CD4-positive, alpha-beta memory T cell (primary cell): Measurements from ENCODE around the gene CCDC197. TPM values are rescaled to one million over a fixed set of nuclear protein-coding genes. Genes with fewer than 3 reads are reported as not detected.

Source experiments
- CTCF ChIA-PET: fragments of 350-600 bp; sonication (Branson Sonifier 250); formaldehyde crosslinking; loops from one replicate; lab custom pipeline; 2021; ENCODE audit warnings: inconsistent platforms; ENCODE audit not compliant: partially characterized antibody; lab: Charles Lee
- POLR2A ChIA-PET: fragments of 350-600 bp; sonication (Branson Sonifier 250); formaldehyde crosslinking; loops from one replicate; lab custom pipeline; 2021; ENCODE audit not compliant: partially characterized antibody; lab: Charles Lee
- DNase-seq, 5 donors: peaks; one replicate each; pipeline versions ENCODE4 v3.0.0 to v3.0.0-alpha.2; 2020 to 2022; ENCODE audit warnings: mixed read lengths in 1 of 5
- H3K27ac ChIP-seq: one replicate; pipeline ENCODE4 v1.7.0; 2013; ENCODE audit warnings: low read depth, low read length
- H3K27me3 ChIP-seq: 2 replicates; pipeline ENCODE4 v1.7.0; 2013; ENCODE audit warnings: mild to moderate bottlenecking, low read length, moderate library complexity; ENCODE audit not compliant: insufficient read depth
- H3K36me3 ChIP-seq: 2 replicates; pipeline ENCODE4 v1.7.0; 2013; ENCODE audit warnings: mild to moderate bottlenecking, low read length, moderate library complexity; ENCODE audit not compliant: insufficient read depth
- H3K4me1 ChIP-seq: 2 replicates; pipeline ENCODE4 v1.7.0; 2013; ENCODE audit warnings: mild to moderate bottlenecking, low read length, moderate library complexity; ENCODE audit not compliant: insufficient read depth
- H3K4me3 ChIP-seq, 2 donors: one replicate each; pipeline ENCODE4 v1.7.0; 2013; ENCODE audit warnings: low read length in 2 of 2, mild to moderate bottlenecking in 1 of 2
- H3K9me3 ChIP-seq, 2 donors: one replicate each; pipeline ENCODE4 v1.7.0; 2013; ENCODE audit warnings: low read length in 2 of 2, control low read depth in 1 of 2; ENCODE audit not compliant: control insufficient read depth in 1 of 2
- H3K27ac Mint-ChIP-seq, 7 donors: one replicate each; pipeline ENCODE4 v1.8.0; 2020 to 2021; ENCODE audit warnings: mixed read lengths in 7 of 7, mild to moderate bottlenecking in 6 of 7, inconsistent platforms in 3 of 7, moderate library complexity in 3 of 7
- H3K27me3 Mint-ChIP-seq, 2 donors: one replicate each; pipeline ENCODE4 v1.8.0; 2020 to 2021; ENCODE audit warnings: mixed read lengths in 2 of 2
- H3K36me3 Mint-ChIP-seq, 2 donors: one replicate each; pipeline ENCODE4 v1.8.0; 2020 to 2021; ENCODE audit warnings: mixed read lengths in 2 of 2, inconsistent platforms in 1 of 2, mild to moderate bottlenecking in 1 of 2
- H3K4me1 Mint-ChIP-seq, 4 donors: one replicate each; pipeline ENCODE4 v1.8.0; 2020 to 2021; ENCODE audit warnings: mixed read lengths in 4 of 4, mild to moderate bottlenecking in 1 of 4
- H3K4me3 Mint-ChIP-seq, 8 donors: one replicate each; pipeline ENCODE4 v1.8.0; 2020 to 2021; ENCODE audit warnings: mixed read lengths in 8 of 8, mild to moderate bottlenecking in 7 of 8, moderate library complexity in 6 of 8, inconsistent platforms in 3 of 8
- H3K9me3 Mint-ChIP-seq, 8 donors: one replicate each; pipeline ENCODE4 v1.8.0; 2020 to 2021; ENCODE audit warnings: mixed read lengths in 8 of 8, mild to moderate bottlenecking in 5 of 8, inconsistent platforms in 3 of 8, moderate library complexity in 1 of 8
- intact Hi-C: fragments of 100-400 bp; cut with micrococcal nuclease; formaldehyde crosslinking; loops from one replicate; pipeline ENCODE4 v1.15.1; 2023
- polyA plus RNA-seq, 2 donors: library from polyadenylated mRNA; unstranded; fragments of 300-500 nt; fragmentation: Illumina TruSeq; gene quantifications; one replicate each; pipeline ENCODE4 v1.2.3, GENCODE V29; 2021
- total RNA-seq, 2 experiments: library from RNA; stranded (reverse); gene quantifications; one replicate each; pipeline ENCODE4 v1.2.3, GENCODE V29; 2021

The CCDC197 gene
- total and polyA plus RNA-seq, 4 experiments from 2014 or later: not detected

GRCh38 chr14:93987815-93988476 is 9.2 kb upstream of the CCDC197 start:
- Mint-ChIP-seq H3K9me3 (peaks cover 0 to 2% (median 0%) of the 10 kb centered on the region in 8 donors), H3K4me3 (no peak overlapping the region), H3K27me3 (no peaks in the 10 kb centered on the region), H3K36me3 (no peaks in the 10 kb centered on the region), H3K27ac (no peak overlapping the region), H3K4me1 (peaks cover 0 to 4% (median 0%) of the 10 kb centered on the region in 4 donors)
- CTCF ChIA-PET: no interaction called here
- Histone ChIP-seq H3K27me3 (no peaks in the 10 kb centered on the region), H3K4me1 (no peaks in the 10 kb centered on the region), H3K9me3 (no peaks in the 10 kb centered on the region), H3K36me3 (no peaks in the 10 kb centered on the region), H3K4me3 (no peak overlapping the region), H3K27ac (no peak overlapping the region)
- intact Hi-C loops: no loop called here
- DNase-seq: no peak
- POLR2A ChIA-PET: no interaction called here

GRCh38 chr14:93989939-93990338 is 7.2 kb upstream of the CCDC197 start:
- Histone ChIP-seq H3K4me3 (no peak overlapping the region), H3K9me3 (no peaks in the 10 kb centered on the region), H3K27ac (no peak overlapping the region), H3K4me1 (no peaks in the 10 kb centered on the region), H3K27me3 (no peaks in the 10 kb centered on the region), H3K36me3 (no peaks in the 10 kb centered on the region)
- Mint-ChIP-seq H3K27me3 (no peaks in the 10 kb centered on the region), H3K9me3 (peaks cover 0 to 2% (median 0%) of the 10 kb centered on the region in 8 donors), H3K4me1 (peaks cover 0 to 4% (median 0%) of the 10 kb centered on the region in 4 donors), H3K36me3 (no peaks in the 10 kb centered on the region), H3K27ac (peak overlapping the region in 1 of 7 donors; percentile 84), H3K4me3 (no peak overlapping the region)
- ChIA-PET POLR2A (no interaction called here), CTCF (interaction anchor here (16.6 kb wide), 1 partner anchor 50 kb away, joined by 447 read pairs; no protein-coding TSS in a partner anchor)
- no peak for DNase-seq
- intact Hi-C loops: no loop called here

DNA sequence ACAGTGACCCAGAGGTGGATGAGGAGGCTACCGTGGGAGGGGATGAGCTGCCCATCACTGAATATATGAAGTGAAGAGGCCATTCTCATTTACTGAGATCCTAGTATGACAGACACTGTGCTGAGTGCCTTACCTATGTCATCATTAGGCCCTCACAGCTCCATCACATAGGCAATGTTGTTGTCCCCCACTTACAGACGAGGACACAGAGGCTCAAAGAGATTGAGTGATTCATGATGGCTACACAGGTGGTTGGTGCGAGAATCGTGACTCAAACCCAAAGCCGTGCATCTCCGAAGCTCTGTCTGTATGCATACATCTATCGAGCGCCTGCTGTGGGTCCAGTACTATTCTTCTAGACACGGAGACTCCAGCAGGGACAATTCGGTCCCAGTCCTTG is 5.9 kb upstream of the CCDC197 start:
- ChIA-PET POLR2A (interaction anchor here (2.2 kb wide), 1 partner anchor 10 kb away, joined by 4 read pairs; no protein-coding TSS in a partner anchor), CTCF (interaction anchor here (1.7 to 16.6 kb wide), 4 partner anchors 9 to 52 kb away, joined by 6 to 447 read pairs (median 16); no protein-coding TSS in a partner anchor)
- H3K27me3 Mint-ChIP-seq: no peaks in the 10 kb centered on the region
- Histone ChIP-seq H3K4me3 (no peak overlapping the region), H3K27me3 (no peaks in the 10 kb centered on the region), H3K36me3 (no peaks in the 10 kb centered on the region), H3K27ac (no peak overlapping the region), H3K9me3 (no peaks in the 10 kb centered on the region), H3K4me1 (no peaks in the 10 kb centered on the region)
- no peak overlapping the region for H3K4me3 Mint-ChIP-seq
- no peak overlapping the region for H3K27ac Mint-ChIP-seq
- no peak for DNase-seq
- H3K9me3 Mint-ChIP-seq: peaks cover 0 to 2% (median 0%) of the 10 kb centered on the region in 8 donors
- intact Hi-C loops: no loop called here
- H3K4me1 Mint-ChIP-seq: peaks cover 0 to 2% (median 0%) of the 10 kb centered on the region in 4 donors
- no peaks in the 10 kb centered on the region for H3K36me3 Mint-ChIP-seq

DNA sequence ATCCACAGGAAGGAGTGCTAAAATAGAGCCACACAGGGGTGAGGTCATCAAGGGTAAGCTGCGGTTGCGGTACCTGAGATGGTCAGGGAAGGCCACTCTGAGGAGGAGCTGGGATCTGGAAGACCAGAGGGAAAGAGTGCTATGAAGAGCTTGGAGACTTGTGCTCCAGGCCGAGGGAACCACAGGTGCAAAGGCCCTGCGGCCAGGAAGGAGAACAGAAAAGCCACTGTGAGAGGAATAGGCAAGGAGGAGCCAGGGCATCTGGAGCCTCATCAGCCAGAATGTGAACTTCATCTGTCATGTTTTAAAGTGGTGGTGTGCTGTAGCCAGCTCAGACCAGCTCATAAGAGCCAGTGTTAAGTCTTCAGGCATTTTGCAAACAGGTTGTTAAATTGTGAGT is 5.5 kb upstream of the CCDC197 start:
- peaks cover 0 to 2% (median 0%) of the 10 kb centered on the region in 8 donors for H3K9me3 Mint-ChIP-seq
- peak overlapping the region in 1 of 8 donors; percentile 38 for H3K4me3 Mint-ChIP-seq
- intact Hi-C loops: no loop called here
- no peaks in the 10 kb centered on the region for H3K36me3 Mint-ChIP-seq
- ChIA-PET CTCF (interaction anchor here (1.4 to 16.6 kb wide), 5 partner anchors 8 to 52 kb away, joined by 6 to 447 read pairs (median 12); no protein-coding TSS in a partner anchor), POLR2A (interaction anchor here (0.6 to 2.2 kb wide), 3 partner anchors 8 to 21 kb away, joined by 3 to 5 read pairs (median 4); no protein-coding TSS in a partner anchor)
- H3K27ac ChIP-seq: no peak overlapping the region
- H3K9me3 ChIP-seq: no peaks in the 10 kb centered on the region
- DNase-seq: no peak
- peaks cover 0 to 2% (median 0%) of the 10 kb centered on the region in 4 donors for H3K4me1 Mint-ChIP-seq
- H3K27ac Mint-ChIP-seq: no peak overlapping the region
- no peaks in the 10 kb centered on the region for H3K4me1 ChIP-seq
- no peaks in the 10 kb centered on the region for H3K27me3 Mint-ChIP-seq
- H3K27me3 ChIP-seq: no peaks in the 10 kb centered on the region
- H3K4me3 ChIP-seq: no peak overlapping the region
- no peaks in the 10 kb centered on the region for H3K36me3 ChIP-seq

GRCh38 chr14:93993382-93993781 is 3.7 kb upstream of the CCDC197 start:
- intact Hi-C loops: no loop called here
- no peak overlapping the region for H3K27ac Mint-ChIP-seq
- peaks cover 0 to 2% (median 0%) of the 10 kb centered on the region in 8 donors for H3K9me3 Mint-ChIP-seq

GRCh38 chr14:93994919-93995682 is 2.0 kb upstream of the CCDC197 start:
- no peaks in the 10 kb centered on the region for H3K36me3 Mint-ChIP-seq
- Histone ChIP-seq H3K4me3 (no peak overlapping the region), H3K36me3 (no peaks in the 10 kb centered on the region), H3K9me3 (no peaks in the 10 kb centered on the region), H3K27me3 (no peaks in the 10 kb centered on the region), H3K27ac (no peak overlapping the region), H3K4me1 (no peaks in the 10 kb centered on the region)
- H3K4me1 Mint-ChIP-seq: peaks cover 0 to 2% (median 0%) of the 10 kb centered on the region in 4 donors
- ChIA-PET POLR2A (no interaction called here), CTCF (interaction anchor here (7.0 to 16.6 kb wide), 2 partner anchors 24 to 56 kb away, joined by 114 to 447 read pairs; no protein-coding TSS in a partner anchor)
- no peak overlapping the region for H3K4me3 Mint-ChIP-seq
- no peak for DNase-seq
- peaks cover 0 to 2% (median 0%) of the 10 kb centered on the region in 8 donors for H3K9me3 Mint-ChIP-seq
- intact Hi-C loops: no loop called here
- no peaks in the 10 kb centered on the region for H3K27me3 Mint-ChIP-seq
- H3K27ac Mint-ChIP-seq: peak overlapping the region in 2 of 7 donors; percentile 35 to 61

More at GRCh38 chr14:93993382-93993781, 3.7 kb upstream of the CCDC197 start:
- no peaks in the 10 kb centered on the region for H3K36me3 ChIP-seq
- ChIA-PET POLR2A (interaction anchor here (0.6 to 1.7 kb wide), 3 partner anchors 15 to 50 kb away, joined by 3 to 6 read pairs (median 5); no protein-coding TSS in a partner anchor), CTCF (interaction anchor here (1.2 to 16.6 kb wide), 4 partner anchors 8 to 54 kb away, joined by 6 to 447 read pairs (median 16); no protein-coding TSS in a partner anchor)
- DNase-seq: no peak
- no peaks in the 10 kb centered on the region for H3K27me3 Mint-ChIP-seq
- no peak overlapping the region for H3K4me3 ChIP-seq
- no peaks in the 10 kb centered on the region for H3K36me3 Mint-ChIP-seq
- no peak overlapping the region for H3K27ac ChIP-seq
- H3K4me3 Mint-ChIP-seq: no peak overlapping the region
- H3K4me1 Mint-ChIP-seq: peaks cover 0 to 2% (median 0%) of the 10 kb centered on the region in 4 donors
- no peaks in the 10 kb centered on the region for H3K27me3 ChIP-seq
- no peaks in the 10 kb centered on the region for H3K4me1 ChIP-seq
- H3K9me3 ChIP-seq: no peaks in the 10 kb centered on the region
